ENCODE data around the gene CISH. TPM values are rescaled to one million over a fixed set of nuclear protein-coding genes. Genes with fewer than 3 reads are reported as not detected.

CISH gene
- total and polyA plus RNA-seq, 9 of the 15 experiments (the other 6 are each of a cell fraction or from before 2014, with no cell fraction given): 1.7 to 47.7 (median 18.3) TPM

DNA sequence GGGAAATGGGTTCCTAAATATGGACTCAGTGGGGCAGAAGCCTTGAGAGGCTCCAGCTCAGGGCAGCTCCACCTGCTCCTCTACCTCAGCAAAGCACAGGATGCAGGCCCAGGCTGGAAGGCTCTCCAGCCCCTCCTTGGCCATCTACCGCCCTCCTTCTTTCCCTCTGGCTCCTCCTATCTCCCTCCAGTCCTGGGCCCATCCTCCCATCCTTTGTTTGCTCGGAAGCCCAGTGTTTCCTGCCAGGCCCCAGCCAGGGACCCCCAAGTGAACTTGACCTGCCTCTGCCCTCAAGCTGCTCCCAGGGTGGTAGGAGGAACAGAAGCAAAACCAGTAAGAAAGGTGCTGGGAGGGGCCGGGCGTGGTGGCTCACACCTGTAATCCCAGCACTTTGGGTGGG is 25.4 kb upstream of the CISH start:
- in situ Hi-C loops (cut with MboI) (loop anchor here (25.0 kb wide), 1 partner anchor 1050 kb away; no protein-coding TSS in a partner anchor), intact Hi-C loops (cut with micrococcal nuclease) (no loop called here)
- CTCF ChIA-PET (ENCODE audit: low intra/inter-chr PET ratio): no interaction called here
- DNase-seq (ENCODE audit: extremely low read depth in 1 of 4, low spot score in 3 of 4): no peak
- peaks cover 27% of the 10 kb centered on the region; the same call in 2 of the 3 replicates for H3K36me3 ChIP-seq (ENCODE audit: control insufficient read depth, insufficient read depth, low read length)
- peaks cover 0 to 6% of the 10 kb centered on the region in 2 experiments; a peak in 1 of 5 replicates for H3K4me1 ChIP-seq (replicated peaks in 1 of 2; ENCODE audit: control insufficient read depth in 2 of 2, insufficient read depth in 2 of 2, low read length in 2 of 2)
- H3K4me2 ChIP-seq (ENCODE audit: insufficient read depth, low read length): no peak overlapping the region
- no peaks in the 10 kb centered on the region for H3K27me3 ChIP-seq (ENCODE audit: control insufficient read depth in 2 of 2, insufficient read depth in 2 of 2, low read length in 2 of 2)
- no peak overlapping the region for H2AFZ ChIP-seq (ENCODE audit: low read depth, low read length)
- 90% methylated on average over 3 of the region's 4 CpGs for WGBS (ENCODE audit: insufficient coverage, low coverage, missing lambda C conversion rate)
- FAIRE-seq: no peak
- 0 out of 4 replicates have a peak overlapping the region, but pooled peaks of 1 of the 2 experiments have one; percentile 17 for H3K9ac ChIP-seq (ENCODE audit: insufficient read depth in 1 of 2, low read depth in 2 of 2, low read length in 2 of 2)
- H3K4me3 ChIP-seq: no peak overlapping the region
- H4K20me1 ChIP-seq (replicated peaks; ENCODE audit: control insufficient read depth, insufficient read depth, low read length): peaks cover 10% of the 10 kb centered on the region; the same call in 1 of the 2 replicates
- no peak for TF ChIP-seq NFXL1 (CRISPR knock-in tag; IDR thresholded peaks at IDR 0.05)
- no peak for TF ChIP-seq RBM25 (IDR thresholded peaks at IDR 0.05; ENCODE audit: low read depth, low read length, severe bottlenecking)
- TF ChIP-seq RB1 (IDR thresholded peaks at IDR 0.05; ENCODE audit: low read depth): no peak
- TF ChIP-seq ZNF644 (tag; IDR thresholded peaks at IDR 0.05; ENCODE audit: low read depth): no peak
- no peak for TF ChIP-seq SMAD4 (CRISPR knock-in tag; conservative IDR thresholded peaks at IDR 0.05)
- TF ChIP-seq ZBED1 (IDR thresholded peaks at IDR 0.05): no peak
- TF ChIP-seq POLR2AphosphoS5 (IDR thresholded peaks at IDR 0.05; ENCODE audit: control insufficient read depth, insufficient read depth, low read depth, low read length): no peak
- TF ChIP-seq HDAC3 (IDR thresholded peaks at IDR 0.05; ENCODE audit: borderline replicate concordance, partially characterized antibody): no peak
- TF ChIP-seq ZFX (CRISPR knock-in tag; IDR thresholded peaks at IDR 0.05): no peak
- H3K79me2 ChIP-seq (ENCODE audit: control insufficient read depth, insufficient read depth, low read length): peaks cover 6% of the 10 kb centered on the region; the same call in 2 of the 3 replicates
- no peak overlapping the region for H3K27ac ChIP-seq (ENCODE audit: extremely low read depth, low read depth, low read length)
- no TSS peak for BruUV-seq (replicated peaks)
- ATAC-seq: no peak
- peaks cover 5% of the 10 kb centered on the region for H3K9me1 ChIP-seq (ENCODE audit: control insufficient read depth, insufficient read depth, low read length)
- POLR2A ChIA-PET: no interaction called here
- H3K9me3 ChIP-seq (replicated peaks; ENCODE audit: control insufficient read depth, insufficient read depth, low read depth, low read length): no peaks in the 10 kb centered on the region

All from K562 (cell line).